GM04504 (cell line): ENCODE data around the gene NPW.

Source experiments
- DNase-seq: peaks from one replicate; pipeline ENCODE4 v3.0.0-alpha.2; 2012; ENCODE audit warnings: low read depth

Gene NPW

DNA sequence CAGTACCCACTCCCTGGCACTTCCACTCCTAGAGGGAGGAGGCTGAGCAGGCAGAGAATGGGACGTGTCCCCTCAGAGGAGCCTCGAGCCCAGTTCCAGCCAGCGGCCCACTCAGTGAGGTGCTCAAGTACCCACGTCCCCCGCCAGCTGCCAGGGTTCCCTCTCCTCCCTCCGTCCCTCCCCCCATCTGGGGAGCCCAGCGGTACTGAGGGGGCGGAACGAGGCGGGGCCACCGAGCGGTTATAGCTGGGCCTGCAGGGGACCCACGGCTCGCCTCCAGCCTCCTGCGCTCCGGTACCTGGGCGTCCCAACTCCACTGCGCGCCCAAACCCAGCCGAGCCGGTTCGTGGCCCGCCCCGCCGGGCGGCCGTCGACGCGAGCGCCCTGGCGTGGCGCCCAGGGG is at the start of gene NPW:
TSS of gene NPW (plus strand) at position 268 of the 403 bp plus-strand sequence.
- no peak for DNase-seq

DNA sequence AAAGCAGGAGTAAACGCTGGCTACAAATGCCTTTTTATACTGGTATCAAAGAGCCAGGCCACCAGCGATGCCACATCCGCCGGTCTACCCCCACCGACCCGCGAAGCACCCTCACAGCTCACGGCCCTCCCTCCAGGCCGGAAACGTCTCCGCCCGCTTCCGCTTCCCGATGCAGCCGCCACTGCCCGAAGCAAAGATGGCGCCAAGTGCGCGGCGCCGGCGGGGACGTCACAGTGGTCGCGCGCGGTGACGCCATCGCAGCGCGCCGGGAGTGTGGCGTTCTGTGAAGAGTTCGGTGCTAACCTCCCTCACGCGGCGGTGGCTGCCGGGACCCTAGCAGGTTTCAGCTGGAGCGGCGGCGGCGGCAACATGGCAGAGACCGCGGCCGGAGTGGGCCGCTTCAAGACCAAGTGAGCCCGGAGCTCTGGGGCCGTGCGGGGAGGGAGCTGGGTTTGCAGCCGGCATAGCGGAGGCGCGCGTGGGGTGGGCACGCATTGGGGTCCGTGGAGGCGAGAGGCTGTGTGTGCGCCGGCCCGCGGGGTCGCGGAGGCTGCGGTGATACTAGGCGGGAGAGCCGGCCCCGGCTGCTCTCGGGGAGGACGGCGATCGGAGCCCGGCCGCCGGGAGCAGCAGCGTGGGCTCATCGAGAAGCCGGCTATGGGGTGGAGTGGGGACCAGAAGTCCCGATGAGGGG is 47.6 kb upstream of the NPW start, which contains the start of gene TBL3:
TSS of gene TBL3 (plus strand) at position 258 of the 694 bp plus-strand sequence. CDS start at position 370, 112 bp downstream.
- peak; percentile 88 for DNase-seq

DNA sequence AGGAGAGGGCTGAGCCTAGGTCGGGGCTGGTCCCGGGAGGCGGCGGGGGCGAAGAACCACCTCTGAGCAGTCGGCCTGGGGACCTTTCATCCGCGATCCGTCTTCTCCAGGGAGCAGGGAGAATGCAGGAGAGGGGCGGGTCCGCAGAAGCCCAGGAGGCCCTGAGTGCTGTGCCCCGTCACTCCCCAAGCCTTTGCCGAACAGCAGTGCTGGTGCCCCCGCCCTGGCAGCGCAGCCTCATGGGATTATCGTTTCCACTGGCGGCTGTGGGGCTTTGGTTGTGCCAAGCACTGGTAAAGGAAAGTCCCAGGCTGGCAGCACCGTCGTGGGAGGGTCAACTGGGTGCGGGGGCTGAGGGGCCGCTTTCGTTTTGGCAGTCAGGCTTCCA is 47.1 kb upstream of the NPW start:
- no peak for DNase-seq

- DNase-seq = no peak
These were observed 46.0 kb upstream of the NPW start for GRCh38 chr16:1973461-1974156.

GRCh38 chr16:1974157-1975070 is 45.2 kb upstream of the NPW start:
- no peak for DNase-seq

GRCh38 chr16:1975432-1976215 is 44.0 kb upstream of the NPW start:
- DNase-seq = no peak

DNA sequence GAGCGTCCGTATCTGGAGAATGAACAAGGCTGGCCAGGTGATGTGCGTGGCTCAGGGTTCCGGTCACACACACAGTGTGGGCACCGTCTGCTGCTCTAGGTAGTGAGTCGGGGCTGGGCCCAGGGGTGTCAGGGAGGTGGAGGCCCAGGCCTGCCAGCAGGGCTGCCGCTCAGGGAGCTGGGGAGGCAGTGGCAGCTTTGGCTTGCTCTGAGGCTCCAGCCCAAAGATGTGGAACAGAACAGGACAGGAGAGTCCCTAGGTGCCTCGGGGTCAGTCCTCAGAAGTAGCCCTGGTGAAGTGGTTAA is 43.4 kb upstream of the NPW start:
- no peak for DNase-seq

DNA sequence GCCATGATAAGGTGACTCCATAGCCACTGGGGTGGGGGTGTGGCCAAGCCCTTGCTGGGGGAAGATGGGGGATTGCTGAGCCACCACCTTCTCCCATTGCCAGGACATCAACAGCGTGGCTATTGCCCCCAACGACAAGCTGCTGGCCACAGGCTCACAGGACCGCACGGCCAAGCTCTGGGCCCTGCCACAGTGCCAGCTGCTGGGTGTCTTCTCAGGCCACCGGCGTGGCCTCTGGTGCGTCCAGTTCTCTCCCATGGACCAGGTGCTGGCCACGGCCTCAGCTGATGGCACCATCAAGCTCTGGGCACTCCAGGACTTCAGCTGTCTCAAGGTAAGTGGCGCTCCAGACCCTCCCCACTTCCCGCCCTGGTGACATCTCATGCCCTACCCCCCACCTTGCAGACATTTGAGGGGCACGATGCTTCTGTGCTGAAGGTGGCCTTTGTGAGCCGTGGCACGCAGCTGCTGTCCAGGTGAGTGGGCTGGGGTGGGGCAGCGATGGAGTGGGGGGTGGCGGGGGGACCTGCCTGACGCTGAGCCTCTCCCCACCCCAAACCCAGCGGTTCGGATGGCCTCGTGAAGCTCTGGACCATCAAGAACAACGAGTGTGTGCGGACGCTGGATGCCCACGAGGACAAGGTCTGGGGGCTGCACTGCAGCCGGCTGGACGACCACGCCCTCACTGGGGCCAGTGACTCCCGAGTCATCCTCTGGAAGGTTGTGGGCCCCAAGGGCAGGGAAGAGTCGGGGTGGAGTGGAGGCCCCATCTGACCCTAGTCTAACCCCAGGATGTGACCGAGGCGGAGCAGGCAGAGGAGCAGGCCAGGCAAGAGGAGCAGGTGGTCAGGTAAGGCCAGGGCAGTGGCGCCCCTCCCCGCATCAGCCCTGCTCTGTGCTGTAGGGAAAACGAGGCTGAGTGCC is 42.4 kb upstream of the NPW start:
- DNase-seq = no peak

DNA sequence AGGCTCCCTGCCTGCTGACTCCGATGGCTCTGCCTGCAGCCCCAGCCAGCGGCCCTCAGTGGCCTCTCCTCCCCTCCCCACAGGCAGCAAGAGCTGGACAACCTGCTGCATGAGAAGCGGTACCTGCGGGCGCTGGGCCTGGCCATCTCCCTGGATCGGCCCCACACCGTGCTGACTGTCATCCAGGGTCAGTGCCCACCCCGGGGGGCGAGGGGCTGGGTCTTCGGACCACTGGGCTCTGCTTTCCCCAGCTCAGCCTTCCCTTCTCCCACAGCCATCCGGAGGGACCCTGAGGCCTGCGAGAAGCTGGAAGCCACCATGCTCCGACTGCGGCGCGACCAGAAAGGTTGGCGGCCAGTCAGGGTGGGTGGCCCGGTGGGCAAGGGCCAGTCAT is 41.7 kb upstream of the NPW start:
- DNase-seq = no peak

- no peak for DNase-seq
These were observed 41.0 kb upstream of the NPW start for GRCh38 chr16:1978476-1979120.

DNA sequence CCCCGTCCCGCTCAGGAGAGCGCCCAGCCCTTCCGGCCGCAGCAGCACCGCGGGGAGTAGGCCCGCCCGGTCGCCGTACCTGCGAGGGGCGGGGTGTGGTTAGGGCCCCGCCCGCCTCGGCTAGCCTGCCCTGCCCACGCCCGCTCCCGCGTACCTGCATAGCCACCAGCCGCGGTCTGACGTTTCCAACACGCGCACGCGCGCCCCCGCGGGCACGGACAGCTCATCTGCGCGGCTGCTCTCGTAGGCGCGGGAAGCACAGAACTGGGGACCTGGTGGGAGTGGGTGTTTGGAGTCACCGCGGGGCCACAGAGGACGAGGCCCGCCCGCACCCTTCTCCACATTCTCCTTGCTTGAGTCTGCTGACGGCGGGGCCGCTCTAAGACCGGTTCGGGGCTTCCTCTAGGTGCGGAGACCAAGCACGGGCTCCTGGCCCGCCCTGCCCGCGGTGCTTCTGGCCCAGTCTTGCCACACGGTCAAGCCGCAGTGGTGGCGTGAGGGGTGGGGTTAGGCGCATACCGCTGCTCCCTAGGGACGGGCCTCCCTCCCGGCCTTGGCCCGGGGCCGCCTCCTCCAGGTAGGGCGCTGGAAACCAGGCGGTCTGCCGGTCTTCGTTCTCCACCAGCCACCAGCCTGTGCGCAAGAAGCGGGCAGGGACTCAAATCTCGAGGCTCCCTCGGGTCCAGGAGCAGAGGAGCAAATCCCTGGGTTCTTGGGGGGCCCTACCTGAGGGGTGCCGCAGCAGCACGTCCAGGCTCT is 40.1 kb upstream of the NPW start:
- DNase-seq = no peak

DNA sequence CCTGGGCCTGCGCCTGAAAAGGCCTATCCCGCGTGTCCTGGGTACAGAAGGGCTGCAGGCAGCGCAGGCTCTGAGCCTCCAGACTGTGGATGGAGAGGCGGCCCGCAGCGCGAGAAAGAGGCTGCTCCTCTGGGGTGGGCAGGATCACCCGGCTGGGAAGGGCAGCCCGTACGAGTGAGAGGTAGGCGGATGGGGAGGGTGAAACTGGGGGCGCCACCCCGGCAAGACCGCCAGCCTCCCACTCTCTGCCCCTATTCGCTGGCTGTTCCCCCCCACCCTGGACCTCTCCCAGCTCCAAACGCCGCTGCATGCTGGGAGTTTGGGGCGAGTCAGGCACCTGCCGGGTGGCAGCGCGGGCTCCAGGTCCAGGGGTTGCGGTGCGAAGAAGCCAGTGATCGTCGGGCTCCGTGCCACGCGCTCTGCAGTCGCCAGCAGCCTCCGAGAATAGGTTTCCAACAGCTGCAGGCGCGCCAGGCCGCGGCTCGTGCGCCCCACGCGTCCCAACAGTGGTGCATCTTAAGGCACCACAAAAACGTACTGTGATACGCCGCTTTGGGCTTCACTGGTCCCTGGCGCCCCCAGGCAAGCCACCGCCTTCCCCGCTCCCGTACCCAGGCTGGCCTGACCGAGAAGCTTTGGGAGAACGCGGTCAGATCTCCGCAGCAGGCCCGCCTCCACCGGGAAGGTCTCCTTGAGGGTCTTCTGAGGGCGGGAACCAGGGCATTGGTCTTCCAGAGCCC is 39.4 kb upstream of the NPW start:
- no peak for DNase-seq

- DNase-seq = no peak
These were observed 38.9 kb upstream of the NPW start for GRCh38 chr16:1980770-1981087.

DNA sequence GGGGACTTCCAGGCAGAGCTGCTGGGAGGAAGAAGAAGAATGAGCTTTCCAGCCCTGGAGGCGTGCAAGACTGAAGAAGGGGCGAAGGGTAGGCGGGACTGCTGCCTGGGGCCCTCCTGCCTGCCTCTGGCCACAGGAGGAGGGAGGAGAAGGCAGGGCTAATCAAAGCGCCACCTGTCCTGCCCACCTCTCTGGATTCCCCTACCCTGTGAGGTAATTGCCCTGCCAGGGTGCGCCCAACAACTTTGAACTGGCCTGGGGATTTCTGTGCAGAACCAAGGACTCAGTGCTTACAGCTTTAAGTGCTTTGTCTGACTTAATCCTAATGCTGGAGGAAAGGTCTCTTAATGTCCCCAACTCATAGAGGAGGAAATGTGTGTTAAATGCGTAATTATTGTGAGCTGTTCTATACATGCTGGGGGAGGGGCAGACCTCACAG is 38.2 kb upstream of the NPW start, which contains the start of gene NOXO1:
TSS of gene NOXO1 (minus strand) at position 72 of the 439 bp plus-strand sequence. CDS start 290 bp downstream, outside the sequence.
- DNase-seq = no peak

- DNase-seq = no peak
These were observed 37.6 kb upstream of the NPW start for GRCh38 chr16:1982013-1982433.

- no peak for DNase-seq
These were observed 36.5 kb upstream of the NPW start for GRCh38 chr16:1982991-1983543.

- peak; percentile 85 for DNase-seq
These were observed 35.8 kb upstream of the NPW start, which contains the start of gene GFER for GRCh38 chr16:1983544-1984346. TSS of gene GFER (plus strand) at chr16:1984193. CDS start at chr16:1984219, 26 bp downstream.
